Measurements from ENCODE around the gene FAM184B. TPM values are rescaled to one million over a fixed set of nuclear protein-coding genes. Genes with fewer than 3 reads are reported as not detected.

The FAM184B gene
- total RNA-seq, 1 experiment from 2014 or later = 0.07 TPM

GRCh38 chr4:17740702-17741101 lies 40.7 kb downstream of the FAM184B start:
- Histone ChIP-seq H4K20me1 (ENCODE audit: insufficient read depth) (no peaks in the 10 kb centered on the region), H3K9ac (ENCODE audit: low read length) (no peak overlapping the region), H3K4me3 (replicated peaks in 1 of 2; ENCODE audit: low read depth in 1 of 2, low read length in 2 of 2) (no peak overlapping the region), H3K36me3 (ENCODE audit: control insufficient read depth in 1 of 2, insufficient read depth in 2 of 2, low read length in 2 of 2) (no peaks in the 10 kb centered on the region), H3K27me3 (ENCODE audit: insufficient read depth, low read length) (no peaks in the 10 kb centered on the region), H3K27ac (ENCODE audit: low read depth, low read length) (no peak overlapping the region), H3K79me2 (ENCODE audit: insufficient read depth, low read length) (no peaks in the 10 kb centered on the region), H3K4me1 (ENCODE audit: control insufficient read depth in 1 of 2, insufficient read depth in 2 of 2, low read length in 2 of 2) (no peaks in the 10 kb centered on the region), H2AFZ (ENCODE audit: low read depth, low read length, poor library complexity, severe bottlenecking) (no peak overlapping the region), H3K9me3 (ENCODE audit: control insufficient read depth in 1 of 2, insufficient read depth in 1 of 2, low read depth in 1 of 2, low read length in 2 of 2) (no peaks in the 10 kb centered on the region), H3K9me2 (ENCODE audit: insufficient read depth) (no peaks in the 10 kb centered on the region), H3K4me2 (ENCODE audit: low read length) (no peak overlapping the region)
- no peak for TF ChIP-seq ELF1 (IDR thresholded peaks at IDR 0.05; ENCODE audit: borderline replicate concordance, low read depth)
- TF ChIP-seq SRF (IDR thresholded peaks at IDR 0.05; ENCODE audit: low read depth) = no peak
- TF ChIP-seq RAD21 (IDR thresholded peaks at IDR 0.05; ENCODE audit: low read depth) = no peak
- TF ChIP-seq MAX (IDR thresholded peaks at IDR 0.05) = no peak
- TF ChIP-seq ZBTB33 (IDR thresholded peaks at IDR 0.05; ENCODE audit: extremely low read depth, insufficient replicate concordance, low read length) = no peak
- TF ChIP-seq JUND (IDR thresholded peaks at IDR 0.05) = no peak
- TF ChIP-seq, protein P1, sequence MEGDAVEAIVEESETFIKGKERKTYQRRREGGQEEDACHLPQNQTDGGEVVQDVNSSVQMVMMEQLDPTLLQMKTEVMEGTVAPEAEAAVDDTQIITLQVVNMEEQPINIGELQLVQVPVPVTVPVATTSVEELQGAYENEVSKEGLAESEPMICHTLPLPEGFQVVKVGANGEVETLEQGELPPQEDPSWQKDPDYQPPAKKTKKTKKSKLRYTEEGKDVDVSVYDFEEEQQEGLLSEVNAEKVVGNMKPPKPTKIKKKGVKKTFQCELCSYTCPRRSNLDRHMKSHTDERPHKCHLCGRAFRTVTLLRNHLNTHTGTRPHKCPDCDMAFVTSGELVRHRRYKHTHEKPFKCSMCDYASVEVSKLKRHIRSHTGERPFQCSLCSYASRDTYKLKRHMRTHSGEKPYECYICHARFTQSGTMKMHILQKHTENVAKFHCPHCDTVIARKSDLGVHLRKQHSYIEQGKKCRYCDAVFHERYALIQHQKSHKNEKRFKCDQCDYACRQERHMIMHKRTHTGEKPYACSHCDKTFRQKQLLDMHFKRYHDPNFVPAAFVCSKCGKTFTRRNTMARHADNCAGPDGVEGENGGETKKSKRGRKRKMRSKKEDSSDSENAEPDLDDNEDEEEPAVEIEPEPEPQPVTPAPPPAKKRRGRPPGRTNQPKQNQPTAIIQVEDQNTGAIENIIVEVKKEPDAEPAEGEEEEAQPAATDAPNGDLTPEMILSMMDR (IDR thresholded peaks at IDR 0.05 in 2 of 3, conservative IDR thresholded peaks at IDR 0.05 in 1 of 3; ENCODE audit: borderline replicate concordance in 1 of 3, insufficient read depth in 1 of 3, low read depth in 2 of 3, low read length in 2 of 3) = no peak
- no peak for TF ChIP-seq ZNF274 (IDR thresholded peaks at IDR 0.05; ENCODE audit: low read depth, low read length)
- TF ChIP-seq POLR2AphosphoS5 (IDR thresholded peaks at IDR 0.05; ENCODE audit: low read depth, low read length) = no peak
- no peak for TF ChIP-seq POLR2A (IDR thresholded peaks at IDR 0.05; ENCODE audit: borderline replicate concordance, extremely low read depth, insufficient read depth, insufficient read length)
- no peak for TF ChIP-seq CBX3 (IDR thresholded peaks at IDR 0.05; ENCODE audit: low read depth)
- TF ChIP-seq TCF7L2 (IDR thresholded peaks at IDR 0.05; ENCODE audit: borderline replicate concordance, extremely low read depth, insufficient read depth, insufficient read length) = no peak
- TF ChIP-seq ZFX (IDR thresholded peaks at IDR 0.05) = no peak
- no peak for TF ChIP-seq SIN3A (IDR thresholded peaks at IDR 0.05; ENCODE audit: low read depth)
- no peak for TF ChIP-seq EGR1 (IDR thresholded peaks at IDR 0.05; ENCODE audit: low read depth)
- no peak for TF ChIP-seq EZH2phosphoT487 (IDR thresholded peaks at IDR 0.05; ENCODE audit: borderline replicate concordance)
- TF ChIP-seq CEBPB (IDR thresholded peaks at IDR 0.05; ENCODE audit: low read depth) = no peak
- RAD21 ChIA-PET (ENCODE audit: low non-redundant PET in 1 of 2, low total read pairs in 2 of 2, uncharacterized antibody in 2 of 2, unreplicated experiment in 2 of 2) = no interaction called here
- CTCF ChIA-PET = no interaction called here
- no peak for DNase-seq (ENCODE audit: low read depth, low spot score)
- POLR2A ChIA-PET = no interaction called here
- intact Hi-C loops (cut with micrococcal nuclease) = no loop called here
- no peak for ATAC-seq
- BruUV-seq (replicated peaks) = no TSS peak

All from HCT116 (cell line).